ENCODE measurements around the gene P2RX6. TPM values are rescaled to one million over a fixed set of nuclear protein-coding genes. Genes with fewer than 3 reads are reported as not detected.

The P2RX6 gene
- total and polyA plus RNA-seq, 9 of the 15 experiments (the other 6 are each of a cell fraction or from before 2014, with no cell fraction given): 0.01 to 3.9 (median 1.5) TPM; not detected in 1

DNA sequence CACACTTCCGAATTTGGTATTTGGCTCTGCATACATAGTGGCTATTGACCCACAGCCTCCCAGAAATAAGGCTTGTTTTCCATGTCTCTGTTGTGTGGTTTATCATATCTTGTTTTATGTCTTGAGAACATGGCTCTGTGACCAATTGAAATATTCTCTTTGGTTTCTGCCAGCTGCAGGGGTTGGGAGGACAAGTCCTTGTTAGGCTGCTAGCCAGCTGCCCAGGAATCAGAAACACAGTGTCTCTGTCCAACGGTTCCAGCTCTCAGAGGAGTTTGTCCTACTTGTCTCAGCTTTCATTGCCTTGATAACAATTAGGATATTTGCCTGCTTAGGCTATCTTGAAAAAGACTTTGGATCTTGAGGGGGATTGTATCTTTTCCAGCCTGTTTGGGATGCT lies 23.4 kb downstream of the P2RX6 start (continued):
- TF ChIP-seq, protein P1, sequence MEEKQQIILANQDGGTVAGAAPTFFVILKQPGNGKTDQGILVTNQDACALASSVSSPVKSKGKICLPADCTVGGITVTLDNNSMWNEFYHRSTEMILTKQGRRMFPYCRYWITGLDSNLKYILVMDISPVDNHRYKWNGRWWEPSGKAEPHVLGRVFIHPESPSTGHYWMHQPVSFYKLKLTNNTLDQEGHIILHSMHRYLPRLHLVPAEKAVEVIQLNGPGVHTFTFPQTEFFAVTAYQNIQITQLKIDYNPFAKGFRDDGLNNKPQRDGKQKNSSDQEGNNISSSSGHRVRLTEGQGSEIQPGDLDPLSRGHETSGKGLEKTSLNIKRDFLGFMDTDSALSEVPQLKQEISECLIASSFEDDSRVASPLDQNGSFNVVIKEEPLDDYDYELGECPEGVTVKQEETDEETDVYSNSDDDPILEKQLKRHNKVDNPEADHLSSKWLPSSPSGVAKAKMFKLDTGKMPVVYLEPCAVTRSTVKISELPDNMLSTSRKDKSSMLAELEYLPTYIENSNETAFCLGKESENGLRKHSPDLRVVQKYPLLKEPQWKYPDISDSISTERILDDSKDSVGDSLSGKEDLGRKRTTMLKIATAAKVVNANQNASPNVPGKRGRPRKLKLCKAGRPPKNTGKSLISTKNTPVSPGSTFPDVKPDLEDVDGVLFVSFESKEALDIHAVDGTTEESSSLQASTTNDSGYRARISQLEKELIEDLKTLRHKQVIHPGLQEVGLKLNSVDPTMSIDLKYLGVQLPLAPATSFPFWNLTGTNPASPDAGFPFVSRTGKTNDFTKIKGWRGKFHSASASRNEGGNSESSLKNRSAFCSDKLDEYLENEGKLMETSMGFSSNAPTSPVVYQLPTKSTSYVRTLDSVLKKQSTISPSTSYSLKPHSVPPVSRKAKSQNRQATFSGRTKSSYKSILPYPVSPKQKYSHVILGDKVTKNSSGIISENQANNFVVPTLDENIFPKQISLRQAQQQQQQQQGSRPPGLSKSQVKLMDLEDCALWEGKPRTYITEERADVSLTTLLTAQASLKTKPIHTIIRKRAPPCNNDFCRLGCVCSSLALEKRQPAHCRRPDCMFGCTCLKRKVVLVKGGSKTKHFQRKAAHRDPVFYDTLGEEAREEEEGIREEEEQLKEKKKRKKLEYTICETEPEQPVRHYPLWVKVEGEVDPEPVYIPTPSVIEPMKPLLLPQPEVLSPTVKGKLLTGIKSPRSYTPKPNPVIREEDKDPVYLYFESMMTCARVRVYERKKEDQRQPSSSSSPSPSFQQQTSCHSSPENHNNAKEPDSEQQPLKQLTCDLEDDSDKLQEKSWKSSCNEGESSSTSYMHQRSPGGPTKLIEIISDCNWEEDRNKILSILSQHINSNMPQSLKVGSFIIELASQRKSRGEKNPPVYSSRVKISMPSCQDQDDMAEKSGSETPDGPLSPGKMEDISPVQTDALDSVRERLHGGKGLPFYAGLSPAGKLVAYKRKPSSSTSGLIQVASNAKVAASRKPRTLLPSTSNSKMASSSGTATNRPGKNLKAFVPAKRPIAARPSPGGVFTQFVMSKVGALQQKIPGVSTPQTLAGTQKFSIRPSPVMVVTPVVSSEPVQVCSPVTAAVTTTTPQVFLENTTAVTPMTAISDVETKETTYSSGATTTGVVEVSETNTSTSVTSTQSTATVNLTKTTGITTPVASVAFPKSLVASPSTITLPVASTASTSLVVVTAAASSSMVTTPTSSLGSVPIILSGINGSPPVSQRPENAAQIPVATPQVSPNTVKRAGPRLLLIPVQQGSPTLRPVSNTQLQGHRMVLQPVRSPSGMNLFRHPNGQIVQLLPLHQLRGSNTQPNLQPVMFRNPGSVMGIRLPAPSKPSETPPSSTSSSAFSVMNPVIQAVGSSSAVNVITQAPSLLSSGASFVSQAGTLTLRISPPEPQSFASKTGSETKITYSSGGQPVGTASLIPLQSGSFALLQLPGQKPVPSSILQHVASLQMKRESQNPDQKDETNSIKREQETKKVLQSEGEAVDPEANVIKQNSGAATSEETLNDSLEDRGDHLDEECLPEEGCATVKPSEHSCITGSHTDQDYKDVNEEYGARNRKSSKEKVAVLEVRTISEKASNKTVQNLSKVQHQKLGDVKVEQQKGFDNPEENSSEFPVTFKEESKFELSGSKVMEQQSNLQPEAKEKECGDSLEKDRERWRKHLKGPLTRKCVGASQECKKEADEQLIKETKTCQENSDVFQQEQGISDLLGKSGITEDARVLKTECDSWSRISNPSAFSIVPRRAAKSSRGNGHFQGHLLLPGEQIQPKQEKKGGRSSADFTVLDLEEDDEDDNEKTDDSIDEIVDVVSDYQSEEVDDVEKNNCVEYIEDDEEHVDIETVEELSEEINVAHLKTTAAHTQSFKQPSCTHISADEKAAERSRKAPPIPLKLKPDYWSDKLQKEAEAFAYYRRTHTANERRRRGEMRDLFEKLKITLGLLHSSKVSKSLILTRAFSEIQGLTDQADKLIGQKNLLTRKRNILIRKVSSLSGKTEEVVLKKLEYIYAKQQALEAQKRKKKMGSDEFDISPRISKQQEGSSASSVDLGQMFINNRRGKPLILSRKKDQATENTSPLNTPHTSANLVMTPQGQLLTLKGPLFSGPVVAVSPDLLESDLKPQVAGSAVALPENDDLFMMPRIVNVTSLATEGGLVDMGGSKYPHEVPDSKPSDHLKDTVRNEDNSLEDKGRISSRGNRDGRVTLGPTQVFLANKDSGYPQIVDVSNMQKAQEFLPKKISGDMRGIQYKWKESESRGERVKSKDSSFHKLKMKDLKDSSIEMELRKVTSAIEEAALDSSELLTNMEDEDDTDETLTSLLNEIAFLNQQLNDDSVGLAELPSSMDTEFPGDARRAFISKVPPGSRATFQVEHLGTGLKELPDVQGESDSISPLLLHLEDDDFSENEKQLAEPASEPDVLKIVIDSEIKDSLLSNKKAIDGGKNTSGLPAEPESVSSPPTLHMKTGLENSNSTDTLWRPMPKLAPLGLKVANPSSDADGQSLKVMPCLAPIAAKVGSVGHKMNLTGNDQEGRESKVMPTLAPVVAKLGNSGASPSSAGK (IDR thresholded peaks at IDR 0.05): no peak
- TF ChIP-seq, protein P2, sequence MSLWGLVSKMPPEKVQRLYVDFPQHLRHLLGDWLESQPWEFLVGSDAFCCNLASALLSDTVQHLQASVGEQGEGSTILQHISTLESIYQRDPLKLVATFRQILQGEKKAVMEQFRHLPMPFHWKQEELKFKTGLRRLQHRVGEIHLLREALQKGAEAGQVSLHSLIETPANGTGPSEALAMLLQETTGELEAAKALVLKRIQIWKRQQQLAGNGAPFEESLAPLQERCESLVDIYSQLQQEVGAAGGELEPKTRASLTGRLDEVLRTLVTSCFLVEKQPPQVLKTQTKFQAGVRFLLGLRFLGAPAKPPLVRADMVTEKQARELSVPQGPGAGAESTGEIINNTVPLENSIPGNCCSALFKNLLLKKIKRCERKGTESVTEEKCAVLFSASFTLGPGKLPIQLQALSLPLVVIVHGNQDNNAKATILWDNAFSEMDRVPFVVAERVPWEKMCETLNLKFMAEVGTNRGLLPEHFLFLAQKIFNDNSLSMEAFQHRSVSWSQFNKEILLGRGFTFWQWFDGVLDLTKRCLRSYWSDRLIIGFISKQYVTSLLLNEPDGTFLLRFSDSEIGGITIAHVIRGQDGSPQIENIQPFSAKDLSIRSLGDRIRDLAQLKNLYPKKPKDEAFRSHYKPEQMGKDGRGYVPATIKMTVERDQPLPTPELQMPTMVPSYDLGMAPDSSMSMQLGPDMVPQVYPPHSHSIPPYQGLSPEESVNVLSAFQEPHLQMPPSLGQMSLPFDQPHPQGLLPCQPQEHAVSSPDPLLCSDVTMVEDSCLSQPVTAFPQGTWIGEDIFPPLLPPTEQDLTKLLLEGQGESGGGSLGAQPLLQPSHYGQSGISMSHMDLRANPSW (CRISPR knock-in tag; IDR thresholded peaks at IDR 0.05): 0 out of 2 replicates have a peak, but pooled peaks have one; percentile 0
- TF ChIP-seq SIRT6 (IDR thresholded peaks at IDR 0.05; ENCODE audit: low read depth, low read length): no peak
- TF ChIP-seq, protein P3, sequence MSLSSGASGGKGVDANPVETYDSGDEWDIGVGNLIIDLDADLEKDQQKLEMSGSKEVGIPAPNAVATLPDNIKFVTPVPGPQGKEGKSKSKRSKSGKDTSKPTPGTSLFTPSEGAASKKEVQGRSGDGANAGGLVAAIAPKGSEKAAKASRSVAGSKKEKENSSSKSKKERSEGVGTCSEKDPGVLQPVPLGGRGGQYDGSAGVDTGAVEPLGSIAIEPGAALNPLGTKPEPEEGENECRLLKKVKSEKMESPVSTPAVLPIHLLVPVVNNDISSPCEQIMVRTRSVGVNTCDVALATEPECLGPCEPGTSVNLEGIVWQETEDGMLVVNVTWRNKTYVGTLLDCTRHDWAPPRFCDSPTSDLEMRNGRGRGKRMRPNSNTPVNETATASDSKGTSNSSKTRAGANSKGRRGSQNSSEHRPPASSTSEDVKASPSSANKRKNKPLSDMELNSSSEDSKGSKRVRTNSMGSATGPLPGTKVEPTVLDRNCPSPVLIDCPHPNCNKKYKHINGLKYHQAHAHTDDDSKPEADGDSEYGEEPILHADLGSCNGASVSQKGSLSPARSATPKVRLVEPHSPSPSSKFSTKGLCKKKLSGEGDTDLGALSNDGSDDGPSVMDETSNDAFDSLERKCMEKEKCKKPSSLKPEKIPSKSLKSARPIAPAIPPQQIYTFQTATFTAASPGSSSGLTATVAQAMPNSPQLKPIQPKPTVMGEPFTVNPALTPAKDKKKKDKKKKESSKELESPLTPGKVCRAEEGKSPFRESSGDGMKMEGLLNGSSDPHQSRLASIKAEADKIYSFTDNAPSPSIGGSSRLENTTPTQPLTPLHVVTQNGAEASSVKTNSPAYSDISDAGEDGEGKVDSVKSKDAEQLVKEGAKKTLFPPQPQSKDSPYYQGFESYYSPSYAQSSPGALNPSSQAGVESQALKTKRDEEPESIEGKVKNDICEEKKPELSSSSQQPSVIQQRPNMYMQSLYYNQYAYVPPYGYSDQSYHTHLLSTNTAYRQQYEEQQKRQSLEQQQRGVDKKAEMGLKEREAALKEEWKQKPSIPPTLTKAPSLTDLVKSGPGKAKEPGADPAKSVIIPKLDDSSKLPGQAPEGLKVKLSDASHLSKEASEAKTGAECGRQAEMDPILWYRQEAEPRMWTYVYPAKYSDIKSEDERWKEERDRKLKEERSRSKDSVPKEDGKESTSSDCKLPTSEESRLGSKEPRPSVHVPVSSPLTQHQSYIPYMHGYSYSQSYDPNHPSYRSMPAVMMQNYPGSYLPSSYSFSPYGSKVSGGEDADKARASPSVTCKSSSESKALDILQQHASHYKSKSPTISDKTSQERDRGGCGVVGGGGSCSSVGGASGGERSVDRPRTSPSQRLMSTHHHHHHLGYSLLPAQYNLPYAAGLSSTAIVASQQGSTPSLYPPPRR (CRISPR knock-in tag; IDR thresholded peaks at IDR 0.05; ENCODE audit: borderline replicate concordance): no peak
- no peak for TF ChIP-seq ZC3H11A (IDR thresholded peaks at IDR 0.05; ENCODE audit: low read depth, low read length)
- no peak for TF ChIP-seq RBM17 (IDR thresholded peaks at IDR 0.05; ENCODE audit: borderline replicate concordance, low read depth, low read length)
- no peak for TF ChIP-seq POLR2B (IDR thresholded peaks at IDR 0.05; ENCODE audit: low read depth, partially characterized antibody)
- no peak for TF ChIP-seq SMARCA4 (IDR thresholded peaks at IDR 0.05)
- TF ChIP-seq NCOR1 (IDR thresholded peaks at IDR 0.05): no peak
- TF ChIP-seq DNMT1 (IDR thresholded peaks at IDR 0.05): no peak

All from K562 (cell line).